Aorta (tissue), 5 donors: Measurements from ENCODE around the gene SMARCA2. TPM values are rescaled to one million over a fixed set of nuclear protein-coding genes. Genes with fewer than 3 reads are reported as not detected.

ENCODE experiments used
- ATAC-seq: fragments of 200-7000 bp; cut with Tn5 transposase; one replicate; pipeline ENCODE4 v1.9.1; 2022; ENCODE audit warnings: moderate library complexity; ENCODE audit not compliant: low FRiP score
- DNase-seq, 2 donors: peaks; one replicate each; pipeline ENCODE4 v3.0.0-alpha.2; 2020
- H3K27ac ChIP-seq, 2 donors: one replicate each; pipeline ENCODE4 v1.5.1; 2013; ENCODE audit warnings: low read length in 2 of 2, mild to moderate bottlenecking in 2 of 2, moderate library complexity in 2 of 2, control low read depth in 1 of 2, inconsistent platforms in 1 of 2, low read depth in 1 of 2
- H3K27me3 ChIP-seq, 2 donors: one replicate each; pipeline ENCODE4 v1.6.1; 2013; ENCODE audit warnings: control low read depth in 1 of 2, low read length in 1 of 2, mild to moderate bottlenecking in 1 of 2, moderate library complexity in 1 of 2; ENCODE audit not compliant: insufficient read depth in 2 of 2, control insufficient read depth in 1 of 2
- H3K36me3 ChIP-seq, 2 donors: one replicate each; pipeline ENCODE4 v1.6.1; 2013; ENCODE audit warnings: control low read depth in 1 of 2, low read length in 1 of 2, mild to moderate bottlenecking in 1 of 2; ENCODE audit not compliant: insufficient read depth in 2 of 2, control insufficient read depth in 1 of 2
- H3K4me1 ChIP-seq, 2 donors: one replicate each; pipeline ENCODE4 v1.6.1; 2013; ENCODE audit warnings: low read length in 2 of 2, control low read depth in 1 of 2, mild to moderate bottlenecking in 1 of 2, moderate library complexity in 1 of 2; ENCODE audit not compliant: insufficient read depth in 2 of 2, control insufficient read depth in 1 of 2
- H3K4me3 ChIP-seq, 2 donors: one replicate each; pipeline ENCODE4 v1.5.1; 2013; ENCODE audit warnings: low read length in 2 of 2, control low read depth in 1 of 2, mild to moderate bottlenecking in 1 of 2
- H3K9me3 ChIP-seq: one replicate; pipeline ENCODE4 v1.6.1; 2013; ENCODE audit warnings: mild to moderate bottlenecking, low read length; ENCODE audit not compliant: control insufficient read depth
- WGBS, 2 donors: extraction: QIAGEN DNeasy Blood & Tissue Kit; methylation state at CpG; one replicate each; pipeline ENCODE4 v1.1.7; 2013; 5-methylcytosine and 5-hydroxymethylcytosine counted together
- intact Hi-C, 2 donors: fragments of 100-400 bp; cut with DNase I; formaldehyde crosslinking; loops; one replicate each; pipeline versions ENCODE4 v1.14.2 to v1.15.0; 2022
- polyA plus RNA-seq, 2 donors: library from polyadenylated mRNA; stranded (reverse); fragments of 200-250 nt; gene quantifications; one replicate each; pipeline ENCODE4 v1.2.3, GENCODE V29; 2013
- total RNA-seq, 2 donors: library from RNA; stranded (reverse); fragmentation: NEBNext Ultra II Directional; extraction: Animal tissue kit (Norgen Biotek cat#: 25700); gene quantifications; one replicate each; pipeline ENCODE4 v1.2.1, GENCODE V29; 2021
- donor health status: healthy with polysubstance abuse.
- donor health status: Bipolar disorder and iron deficiency.
- donor health status: DM: no; HTN: no; CAD: no.
- donor health status: DM: no; HTN: no; CAD: no.
- donor health status: DM: yes; HTN: yes; CAD: no.

SMARCA2 gene
- total and polyA plus RNA-seq, 4 donors = 61.7 to 265 (median 145) TPM

DNA sequence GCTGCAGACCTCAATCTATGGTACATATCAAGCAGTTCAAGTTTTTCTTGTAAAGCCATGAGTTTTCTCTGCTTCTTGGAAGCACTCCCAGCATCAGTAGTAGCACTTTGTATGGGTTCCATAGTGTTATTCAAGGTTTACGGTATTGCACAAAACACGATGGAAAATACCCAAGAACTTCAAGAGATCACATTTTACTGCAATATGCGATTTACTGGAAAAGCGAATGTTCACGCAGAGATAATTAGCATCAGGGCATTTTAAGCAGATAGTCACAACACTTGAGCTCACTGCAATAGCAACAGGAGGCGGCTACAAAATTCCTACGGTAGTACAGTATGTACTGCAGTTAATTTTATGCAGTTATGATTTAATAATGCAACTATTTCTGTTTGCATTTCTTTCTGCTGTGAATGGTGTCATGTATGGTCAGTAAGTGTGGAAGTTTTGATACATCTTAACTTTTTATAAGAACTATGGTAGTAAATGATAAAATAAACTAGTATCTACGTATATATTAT, 200.8 kb downstream of the SMARCA2 start:
- 96 to 97% methylated on average over 8 of the region's 8 CpGs for WGBS, 2 donors
- Histone ChIP-seq H3K36me3 (no peaks in the 10 kb centered on the region), H3K4me1 (no peaks in the 10 kb centered on the region), H3K27me3 (no peaks in the 10 kb centered on the region), H3K4me3 (no peak overlapping the region), H3K9me3 (no peaks in the 10 kb centered on the region), H3K27ac (no peak overlapping the region)
- intact Hi-C loops = no loop called here
- ATAC-seq (no peak), DNase-seq (no peak)

DNA sequence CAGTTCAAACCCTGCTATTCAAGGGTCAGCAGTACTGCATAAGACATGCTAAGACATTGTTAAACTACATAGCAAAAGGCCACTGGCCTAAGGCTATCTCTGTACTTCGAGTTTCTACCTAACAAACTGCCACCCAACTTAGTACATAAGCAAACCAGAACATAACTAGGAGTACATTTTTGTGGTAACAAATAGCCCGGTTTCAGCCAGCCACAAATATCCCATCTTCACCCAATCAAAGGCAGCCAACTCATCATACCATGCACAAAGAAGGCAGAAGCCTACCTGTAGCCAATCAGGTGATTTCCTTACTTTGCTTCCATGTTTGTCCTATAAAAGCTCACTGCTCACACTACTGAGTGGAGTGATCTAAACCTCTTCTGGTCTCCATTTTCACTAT, 201.4 kb downstream of the SMARCA2 start:
- no peaks in the 10 kb centered on the region for H3K36me3 ChIP-seq
- H3K27ac ChIP-seq = no peak overlapping the region
- DNase-seq (no peak), ATAC-seq (no peak)
- no peak overlapping the region for H3K4me3 ChIP-seq
- no peaks in the 10 kb centered on the region for H3K4me1 ChIP-seq
- H3K27me3 ChIP-seq = no peaks in the 10 kb centered on the region
- H3K9me3 ChIP-seq = no peaks in the 10 kb centered on the region
- WGBS, 2 donors = 85 to 88% methylated on average over 2 of the region's 2 CpGs
- intact Hi-C loops = no loop called here

DNA sequence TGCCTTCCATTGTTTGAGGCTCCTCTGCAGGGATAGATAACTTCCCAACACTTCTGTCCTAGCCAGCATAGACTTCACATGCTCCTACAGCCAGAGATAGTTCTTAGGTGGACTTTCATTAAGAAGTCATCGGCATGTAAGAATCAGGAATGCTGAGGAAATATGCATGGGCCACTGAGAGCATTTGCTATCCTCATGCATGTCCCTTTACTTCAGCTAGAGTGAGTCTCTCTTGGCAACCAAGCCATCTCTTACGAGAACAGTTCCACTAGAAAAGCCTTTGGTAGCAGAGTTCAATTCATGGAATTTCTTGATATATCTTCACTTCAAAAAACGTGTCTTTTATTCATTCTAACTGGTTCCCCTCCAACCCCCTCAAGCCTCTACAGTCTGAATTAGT, 202.4 kb downstream of the SMARCA2 start:
- H3K4me1 ChIP-seq = no peaks in the 10 kb centered on the region
- no peak for DNase-seq
- H3K27ac ChIP-seq = no peak overlapping the region
- H3K4me3 ChIP-seq = no peak overlapping the region
- no peaks in the 10 kb centered on the region for H3K9me3 ChIP-seq
- H3K36me3 ChIP-seq = no peaks in the 10 kb centered on the region
- ATAC-seq = no peak
- no peaks in the 10 kb centered on the region for H3K27me3 ChIP-seq
- intact Hi-C loops = no loop called here
- WGBS, 2 donors = 86 to 87% methylated on average over 3 of the region's 3 CpGs

DNA sequence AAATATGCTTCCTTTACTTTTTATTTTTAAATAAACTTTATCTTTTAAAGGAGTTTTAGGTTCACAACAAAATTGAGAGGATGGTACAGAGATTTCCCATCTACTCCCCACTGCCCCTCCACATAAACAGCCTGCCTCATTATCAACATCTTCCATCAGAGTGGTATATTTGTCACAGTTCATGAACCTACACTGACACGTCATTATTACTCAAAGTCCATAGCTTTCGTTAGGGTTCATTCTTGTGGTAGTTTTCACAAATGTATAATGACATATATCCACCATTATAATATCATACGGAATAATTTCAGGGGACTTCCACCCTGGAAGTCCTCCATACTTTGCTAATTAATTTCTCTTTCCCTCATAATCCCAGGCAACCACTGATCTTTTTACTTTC, 204.9 kb downstream of the SMARCA2 start:
- Histone ChIP-seq H3K36me3 (no peaks in the 10 kb centered on the region), H3K4me1 (no peaks in the 10 kb centered on the region), H3K9me3 (no peaks in the 10 kb centered on the region), H3K27me3 (no peaks in the 10 kb centered on the region), H3K27ac (no peak overlapping the region), H3K4me3 (no peak overlapping the region)
- intact Hi-C loops = no loop called here
- WGBS, 2 donors = 88 to 90% methylated on average over 3 of the region's 3 CpGs
- ATAC-seq = no peak
- DNase-seq = no peak

DNA sequence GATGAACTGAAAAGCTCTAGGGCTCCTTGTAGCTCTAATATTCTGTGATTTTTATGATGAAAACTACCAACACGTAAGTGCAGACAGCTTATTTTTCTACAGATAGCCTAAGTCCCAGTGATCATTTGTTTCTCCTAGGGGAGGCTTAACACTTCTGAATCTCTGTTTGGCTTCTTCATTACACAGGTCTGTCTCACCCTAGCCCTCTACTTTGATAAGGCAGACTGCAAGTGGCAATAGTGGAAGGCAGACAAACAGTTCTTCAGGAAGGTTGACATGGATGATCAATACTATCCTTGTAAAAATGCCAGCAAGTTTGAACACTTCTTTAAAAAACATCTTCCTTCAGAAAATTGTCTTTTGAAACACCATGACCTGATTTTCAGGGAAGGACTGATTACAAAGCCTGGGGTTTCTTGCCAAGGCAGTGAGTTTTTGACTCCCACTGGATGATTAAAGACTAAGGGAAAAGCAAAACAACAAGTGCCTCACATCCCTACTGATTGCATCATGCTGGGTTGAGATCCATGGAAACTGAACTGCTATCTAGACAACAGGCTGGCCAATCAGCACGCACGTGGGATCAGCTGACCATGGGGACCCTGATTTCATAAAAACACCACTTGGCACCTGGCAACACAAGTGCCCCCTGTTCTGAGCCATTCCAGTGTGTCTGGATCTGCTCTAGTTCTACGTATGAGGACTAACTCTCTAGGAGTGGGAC, 212.2 kb downstream of the SMARCA2 start:
- ATAC-seq = peak; percentile 70
- H3K4me1 ChIP-seq = no peaks in the 10 kb centered on the region
- no peak overlapping the region for H3K4me3 ChIP-seq
- no peaks in the 10 kb centered on the region for H3K36me3 ChIP-seq
- intact Hi-C loops = no loop called here
- WGBS, 2 donors = 80 to 88% methylated on average over 4 of the region's 4 CpGs
- DNase-seq = no peak
- H3K27me3 ChIP-seq = no peaks in the 10 kb centered on the region
- no peak overlapping the region for H3K27ac ChIP-seq
- no peaks in the 10 kb centered on the region for H3K9me3 ChIP-seq

DNA sequence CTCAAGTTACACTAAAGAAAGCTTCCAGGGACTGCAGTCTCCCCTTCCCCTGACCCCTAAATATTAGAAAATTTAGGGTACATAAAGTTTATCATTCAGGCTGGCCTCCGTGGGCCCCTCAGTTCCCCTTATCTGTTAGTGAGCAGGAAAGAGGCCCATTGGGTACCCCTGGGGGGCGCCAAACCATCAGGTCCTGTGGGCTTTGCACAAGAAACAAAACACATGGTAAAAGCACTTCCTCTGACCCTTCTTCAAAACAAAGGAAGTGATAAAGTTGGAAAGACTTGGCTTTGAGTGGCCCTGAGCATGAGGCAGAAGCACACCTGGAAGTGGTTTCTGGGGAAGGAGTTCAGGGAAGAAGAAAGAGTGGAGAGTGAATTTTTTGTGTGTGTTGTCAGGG, 213.0 kb downstream of the SMARCA2 start:
- WGBS, 2 donors = 42% methylated on average over 2 of the region's 2 CpGs
- intact Hi-C loops = no loop called here

DNA sequence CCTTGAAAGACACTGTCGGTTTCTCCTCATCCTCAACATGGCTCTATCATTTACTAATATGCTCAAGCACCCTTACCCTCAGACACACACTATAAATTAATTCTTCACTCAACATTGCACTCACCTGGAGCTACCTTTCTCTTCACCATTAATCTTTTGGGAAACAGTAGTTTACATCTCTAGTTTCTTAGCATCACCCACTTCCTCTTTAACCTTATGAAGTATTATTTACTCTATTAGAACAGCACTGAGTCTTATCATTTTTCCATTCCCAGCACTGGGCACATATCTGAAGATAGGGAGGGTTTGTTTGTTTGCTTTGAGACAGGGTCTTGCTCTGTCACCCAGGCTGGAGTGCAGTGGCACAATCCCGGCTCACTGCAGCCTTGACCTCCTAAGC, 213.5 kb downstream of the SMARCA2 start:
- Histone ChIP-seq H3K27ac (no peak overlapping the region), H3K27me3 (no peaks in the 10 kb centered on the region), H3K4me1 (no peaks in the 10 kb centered on the region), H3K4me3 (no peak overlapping the region), H3K9me3 (no peaks in the 10 kb centered on the region), H3K36me3 (no peaks in the 10 kb centered on the region)
- intact Hi-C loops = no loop called here
- ATAC-seq = no peak
- WGBS, 2 donors = 93 to 97% methylated on average over 2 of the region's 2 CpGs
- no peak for DNase-seq

More for the DNA sequence above, 213.0 kb downstream of the SMARCA2 start:
- H3K9me3 ChIP-seq = no peaks in the 10 kb centered on the region
- DNase-seq (no peak), ATAC-seq (no peak)
- H3K4me1 ChIP-seq = no peaks in the 10 kb centered on the region
- no peak overlapping the region for H3K27ac ChIP-seq
- no peaks in the 10 kb centered on the region for H3K36me3 ChIP-seq
- no peaks in the 10 kb centered on the region for H3K27me3 ChIP-seq
- H3K4me3 ChIP-seq = no peak overlapping the region

DNA sequence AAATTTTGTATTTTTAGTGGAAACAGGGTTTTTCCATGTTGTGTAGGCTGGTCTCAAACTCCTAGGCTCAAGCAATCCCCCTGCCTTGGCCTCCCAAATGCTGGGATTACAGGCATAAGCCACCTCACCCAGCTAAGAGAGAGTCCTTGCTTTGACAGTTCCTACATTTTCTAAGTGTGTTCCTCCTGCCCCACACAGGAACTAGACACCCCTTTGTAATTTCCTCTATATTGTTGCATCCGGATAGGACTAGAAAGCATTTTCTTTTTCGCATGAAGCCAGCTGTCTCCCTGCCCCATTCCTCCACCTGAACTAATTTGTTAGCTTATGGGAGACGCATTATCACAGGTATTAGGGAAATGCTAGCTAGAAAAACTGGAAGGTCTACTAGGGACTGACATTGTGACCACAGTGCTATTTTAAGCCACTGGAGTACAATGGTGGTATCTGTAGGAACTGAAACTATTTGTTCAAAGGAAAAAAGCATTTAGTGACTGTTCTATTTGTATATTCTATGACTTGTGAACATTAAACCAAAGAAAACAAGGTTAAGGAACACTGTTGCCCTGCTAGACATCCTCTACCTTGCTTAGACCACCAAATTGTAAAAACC, 214.1 kb downstream of the SMARCA2 start:
- Histone ChIP-seq H3K27me3 (no peaks in the 10 kb centered on the region), H3K9me3 (no peaks in the 10 kb centered on the region), H3K36me3 (no peaks in the 10 kb centered on the region), H3K4me3 (no peak overlapping the region), H3K4me1 (no peaks in the 10 kb centered on the region), H3K27ac (no peak overlapping the region)
- ATAC-seq (no peak), DNase-seq (no peak)
- intact Hi-C loops = no loop called here
- 91 to 92% methylated on average over 3 of the region's 3 CpGs for WGBS, 2 donors

DNA sequence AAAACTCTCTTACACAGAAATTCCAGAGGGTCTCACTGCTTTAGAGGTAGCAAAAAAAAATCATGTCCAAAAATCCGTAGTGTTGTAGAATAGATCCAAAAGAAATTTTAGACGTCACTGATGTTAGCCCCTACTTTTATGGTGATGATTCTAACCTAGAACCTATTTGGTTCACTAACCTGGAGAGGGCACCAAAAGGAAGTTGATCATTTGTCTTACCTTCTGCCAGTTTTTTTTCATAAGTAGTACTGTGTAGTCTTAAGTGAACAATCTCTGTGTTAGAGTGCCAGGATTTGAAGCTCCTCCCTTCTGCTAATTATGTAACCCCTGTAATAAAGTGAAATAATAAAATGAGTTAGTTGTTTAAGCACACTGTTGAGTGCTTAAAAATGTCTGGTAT, 215.2 kb downstream of the SMARCA2 start:
- no peak overlapping the region for H3K27ac ChIP-seq
- no peak overlapping the region for H3K4me3 ChIP-seq
- no peak for DNase-seq
- intact Hi-C loops = no loop called here
- no peaks in the 10 kb centered on the region for H3K36me3 ChIP-seq
- no peaks in the 10 kb centered on the region for H3K9me3 ChIP-seq
- WGBS, 2 donors = 95 to 97% methylated on average over 2 of the region's 2 CpGs
- H3K27me3 ChIP-seq = no peaks in the 10 kb centered on the region
- ATAC-seq = no peak
- H3K4me1 ChIP-seq = no peaks in the 10 kb centered on the region
